H1 (cell line): ENCODE measurements around the gene DYSF. TPM values are rescaled to one million over a fixed set of nuclear protein-coding genes. Genes with fewer than 3 reads are reported as not detected.

ENCODE experiments used
- CTCF ChIA-PET: fragments of 300-600 bp; sonication (Branson Sonifier 250); formaldehyde crosslinking; loops from one replicate; lab custom pipeline; 2021; ENCODE audit not compliant: partially characterized antibody; lab: Charles Lee
- POLR2A ChIA-PET: fragments of 300-600 bp; sonication (Branson Sonifier 250); formaldehyde crosslinking; loops from one replicate; lab custom pipeline; 2021; ENCODE audit warnings: inconsistent platforms; ENCODE audit not compliant: partially characterized antibody; lab: Charles Lee
- DNase-seq, 2 experiments: peaks; one replicate each; pipeline versions ENCODE4 v3.0.0 to v3.0.0-alpha.2; 2010 to 2022; ENCODE audit warnings: low spot score in 2 of 2, low read depth in 1 of 2, mixed read lengths in 1 of 2
- FAIRE-seq: peaks from 2 replicates; lab custom pipeline; 2011; peaks lifted over from hg19 to GRCh38; lab: Jason Lieb, UNC
- H2AFZ ChIP-seq: 2 replicates; pipeline ENCODE4 v1.8.1; 2012; ENCODE audit warnings: low read length, inconsistent platforms
- H2AK5ac ChIP-seq: 2 replicates; pipeline ENCODE4 v1.6.1; 2013; ENCODE audit warnings: low read depth, low read length
- H2BK120ac ChIP-seq: replicated peaks from 2 replicates; pipeline ENCODE3; 2013; ENCODE audit warnings: low read depth, low read length, inconsistent platforms
- H2BK12ac ChIP-seq: 2 replicates; pipeline ENCODE4 v1.6.1; 2013; ENCODE audit warnings: low read depth, low read length
- H2BK15ac ChIP-seq: 2 replicates; pipeline ENCODE4 v1.6.1; 2013; ENCODE audit warnings: low read length
- H2BK20ac ChIP-seq: 2 replicates; pipeline ENCODE4 v1.6.1; 2013; ENCODE audit warnings: low read length
- H2BK5ac ChIP-seq: 2 replicates; pipeline ENCODE4 v1.6.1; 2013; ENCODE audit warnings: low read depth, low read length
- H3K14ac ChIP-seq: 2 replicates; pipeline ENCODE4 v1.6.1; 2013; ENCODE audit warnings: inconsistent platforms; ENCODE audit not compliant: insufficient read length
- H3K18ac ChIP-seq: 2 replicates; pipeline ENCODE4 v1.6.1; 2013; ENCODE audit warnings: low read length; ENCODE audit errors: extremely low read depth
- H3K23ac ChIP-seq: 2 replicates; pipeline ENCODE4 v1.6.1; 2013; ENCODE audit warnings: inconsistent platforms; ENCODE audit not compliant: insufficient read length
- H3K23me2 ChIP-seq: 2 replicates; pipeline ENCODE4 v1.6.1; 2013; ENCODE audit warnings: low read depth, low read length
- H3K27ac ChIP-seq: 2 replicates; pipeline ENCODE4 v1.6.1; 2011; ENCODE audit warnings: low read depth, low read length, inconsistent platforms
- H3K27me3 ChIP-seq, 4 experiments: replicated peaks in 1 of 4; 1 replicate in 1 of 4; 2 replicates in 3 of 4; pipeline versions ENCODE4 v1.6.1 to v1.8.1; 2011 to 2013; ENCODE audit warnings: low read length in 3 of 4, mild to moderate bottlenecking in 3 of 4, inconsistent platforms in 2 of 4, mixed read lengths in 2 of 4, moderate library complexity in 1 of 4; ENCODE audit not compliant: control insufficient read depth in 3 of 4, insufficient read depth in 3 of 4; ENCODE audit errors: extremely low read depth in 1 of 4
- H3K36me3 ChIP-seq, 4 experiments: 2 replicates each; pipeline versions ENCODE4 v1.6.1 to v1.8.1; 2011 to 2013; ENCODE audit warnings: mild to moderate bottlenecking in 4 of 4, low read length in 3 of 4, moderate library complexity in 2 of 4, control low read depth in 1 of 4, inconsistent platforms in 1 of 4; ENCODE audit not compliant: insufficient read depth in 4 of 4, control insufficient read depth in 2 of 4
- H3K4ac ChIP-seq: replicated peaks from 2 replicates; pipeline ENCODE3; 2013; ENCODE audit warnings: low read length, low read depth, mixed read lengths, inconsistent platforms; ENCODE audit not compliant: insufficient read length
- H3K4me1 ChIP-seq, 4 experiments: replicated peaks in 1 of 4; 1 replicate in 1 of 4; 2 replicates in 3 of 4; pipeline versions ENCODE4 v1.6.1 to v1.8.1; 2011 to 2013; ENCODE audit warnings: low read length in 3 of 4, inconsistent platforms in 2 of 4, mixed read lengths in 1 of 4; ENCODE audit not compliant: insufficient read depth in 4 of 4, control insufficient read depth in 3 of 4
- H3K4me2 ChIP-seq, 2 experiments: 2 replicates each; pipeline versions ENCODE4 v1.6.1 to v1.8.1; 2011 to 2013; ENCODE audit warnings: low read depth in 2 of 2, low read length in 2 of 2, control low read depth in 1 of 2, inconsistent platforms in 1 of 2, mild to moderate bottlenecking in 1 of 2; ENCODE audit not compliant: insufficient read depth in 1 of 2
- H3K4me3 ChIP-seq, 4 experiments: fragments of 200-600, 300-600 bp in 1 of 4; sonication (generic), shearing (Covaris generic), sonication (Bioruptor Twin) in 1 of 4; 2 replicates each; pipeline versions ENCODE4 v1.5.1 to v1.8.1; 2011 to 2016; ENCODE audit warnings: low read length in 4 of 4, low read depth in 3 of 4, control low read depth in 2 of 4, inconsistent platforms in 2 of 4, mild to moderate bottlenecking in 2 of 4, mixed read lengths in 1 of 4, moderate library complexity in 1 of 4; ENCODE audit not compliant: insufficient read depth in 2 of 4; ENCODE audit errors: extremely low read depth in 1 of 4
- H3K56ac ChIP-seq: replicated peaks from 2 replicates; pipeline ENCODE3; 2013; ENCODE audit warnings: low read depth, mild to moderate bottlenecking, mixed read lengths, low read length, inconsistent platforms; ENCODE audit not compliant: insufficient read length
- H3K79me1 ChIP-seq: 2 replicates; pipeline ENCODE4 v1.6.1; 2013; ENCODE audit warnings: low read depth, low read length, control low read depth
- H3K79me2 ChIP-seq, 2 experiments: 2 replicates each; pipeline versions ENCODE4 v1.6.1 to v1.8.1; 2012 to 2013; ENCODE audit warnings: low read length in 2 of 2, mild to moderate bottlenecking in 2 of 2, inconsistent platforms in 1 of 2; ENCODE audit not compliant: insufficient read depth in 2 of 2, control insufficient read depth in 1 of 2
- H3K9ac ChIP-seq, 4 experiments: replicated peaks in 1 of 4; 1 replicate in 1 of 4; 2 replicates in 3 of 4; pipeline versions ENCODE4 v1.6.1 to v1.8.1; 2011 to 2013; ENCODE audit warnings: low read depth in 3 of 4, low read length in 3 of 4, control low read depth in 2 of 4, mild to moderate bottlenecking in 2 of 4, moderate library complexity in 2 of 4, inconsistent platforms in 1 of 4; ENCODE audit errors: extremely low read depth in 1 of 4
- H3K9me3 ChIP-seq, 2 experiments: 2 replicates each; pipeline versions ENCODE4 v1.6.1 to v1.8.1; 2012 to 2013; ENCODE audit warnings: mild to moderate bottlenecking in 2 of 2, moderate library complexity in 2 of 2, control low read depth in 1 of 2, inconsistent platforms in 1 of 2, low read depth in 1 of 2, low read length in 1 of 2, mixed read lengths in 1 of 2; ENCODE audit not compliant: insufficient read depth in 2 of 2
- H4K20me1 ChIP-seq, 2 experiments: replicated peaks in 1 of 2; 2 replicates each; pipeline versions ENCODE3 to v1.8.1; 2011 to 2013; ENCODE audit warnings: inconsistent platforms in 2 of 2, low read length in 2 of 2, mild to moderate bottlenecking in 1 of 2; ENCODE audit not compliant: insufficient read depth in 2 of 2, control insufficient read depth in 1 of 2
- H4K5ac ChIP-seq: 2 replicates; pipeline ENCODE4 v1.6.1; 2013; ENCODE audit warnings: low read length, low read depth, mixed read lengths, inconsistent platforms; ENCODE audit not compliant: insufficient read length
- H4K8ac ChIP-seq: 2 replicates; pipeline ENCODE4 v1.8.0; 2013; ENCODE audit warnings: mild to moderate bottlenecking, moderate library complexity, low read length, inconsistent platforms; ENCODE audit not compliant: insufficient read depth; ENCODE audit errors: extremely low read depth
- H4K91ac ChIP-seq: replicated peaks from 2 replicates; pipeline ENCODE3; 2013; ENCODE audit warnings: low read length, mixed read lengths, inconsistent platforms; ENCODE audit not compliant: insufficient read length
- POLR2A ChIP-seq, 2 experiments: IDR thresholded peaks; 1 replicate in 1 of 2; 2 replicates in 1 of 2; pipeline ENCODE4 v1.6.1; 2011; ENCODE audit warnings: low read depth in 2 of 2, low read length in 2 of 2, mild to moderate bottlenecking in 2 of 2; ENCODE audit errors: control extremely low read depth in 1 of 2
- ZNF274 ChIP-seq: IDR thresholded peaks from 2 replicates; pipeline ENCODE4 v1.7.0; 2012; ENCODE audit warnings: low read length, borderline replicate concordance; ENCODE audit errors: extremely low read depth
- WGBS, 2 experiments: shearing (Covaris generic) in 1 of 2; methylation state at CpG; one replicate each; pipeline versions ENCODE4 v1.1.6 to v1.1.7; 2013 to 2015; ENCODE audit warnings: low lambda C conversion rate in 2 of 2, mixed read lengths in 2 of 2, inconsistent platforms in 1 of 2, low coverage in 1 of 2, missing lambda C conversion rate in 1 of 2; ENCODE audit not compliant: insufficient replicate concordance in 2 of 2, insufficient coverage in 1 of 2, insufficient read length in 1 of 2; ENCODE audit errors: extremely low coverage in 1 of 2, missing lambda C conversion rate in 1 of 2; 5-methylcytosine and 5-hydroxymethylcytosine counted together
- polyA plus RNA-seq, 7 experiments: library from polyadenylated mRNA; depleted of rRNA in 3 of 7; stranded (reverse) in 5 of 7; unstranded in 2 of 7; fragments of >200 nt in 5 of 7; fragments of 200-250 nt in 2 of 7; gene quantifications; 1 replicate in 5 of 7; 2 replicates in 1 of 7; 4 replicates in 1 of 7; pipeline versions ENCODE4 v1.2.1 to v1.2.3, GENCODE V29; 2011 to 2013; ENCODE audit warnings: missing spikeins in 2 of 7, mixed read lengths in 2 of 7
- total RNA-seq: library from RNA; stranded (reverse); fragmentation: NEBNext Ultra II Directional; extraction: Animal tissue kit (Norgen Biotek cat#: 25700); gene quantifications from 2 replicates; pipeline ENCODE4 v1.2.1, GENCODE V29; 2021

Gene DYSF
- total and polyA plus RNA-seq, 2 of the 8 experiments (the other 6 are each of a cell fraction or from before 2014, with no cell fraction given) = 5.8 to 7.1 TPM

DNA sequence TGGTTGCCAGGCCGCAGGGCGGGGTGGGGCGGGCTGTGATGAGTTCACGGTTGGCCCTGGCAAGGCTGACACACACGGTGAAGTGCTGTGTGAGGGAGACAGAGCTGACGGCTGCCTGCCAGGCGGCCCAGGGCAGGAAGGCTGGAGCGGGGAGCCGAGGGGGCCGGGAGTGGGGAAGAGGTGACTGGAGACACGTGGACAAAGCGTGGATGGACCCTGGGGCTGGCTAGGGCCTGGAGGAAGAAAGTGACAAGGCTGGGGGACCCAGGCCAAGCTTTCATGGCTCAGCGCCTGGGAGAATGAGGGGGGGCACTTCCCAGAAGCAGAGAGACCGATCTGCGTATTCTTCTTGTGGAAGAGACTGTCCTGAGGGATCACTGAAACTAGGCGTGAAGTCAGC is 123.2 kb downstream of the DYSF start:
- DNase-seq (no peak), FAIRE-seq (no peak)
- Histone ChIP-seq H3K27ac (no peak overlapping the region), H4K91ac (no peak overlapping the region), H3K4ac (no peak overlapping the region), H3K14ac (no peak overlapping the region), H2BK15ac (no peak overlapping the region), H3K4me1 (no peaks in the 10 kb centered on the region; a peak in 1 of 7 replicates), H3K36me3 (peaks cover 0 to 5% (median 0%) of the 10 kb centered on the region in 4 experiments; a peak in 2 of 8 replicates), H3K79me2 (no peaks in the 10 kb centered on the region), H4K8ac (no peak overlapping the region), H3K4me3 (no peak overlapping the region), H3K9ac (no peak overlapping the region), H3K9me3 (peaks cover 2 to 4% of the 10 kb centered on the region in 2 experiments; a peak in 2 of 4 replicates), H2AFZ (no peak overlapping the region), H2BK120ac (no peak overlapping the region), H2BK20ac (no peak overlapping the region), H4K20me1 (peaks cover 0 to 3% of the 10 kb centered on the region in 2 experiments), H2BK12ac (no peak overlapping the region), H2BK5ac (no peak overlapping the region), H3K79me1 (no peaks in the 10 kb centered on the region; the same call in 1 of the 2 replicates), H3K18ac (no peak overlapping the region), H3K56ac (no peak overlapping the region), H3K23me2 (peaks cover 12% of the 10 kb centered on the region; the same call in 1 of the 2 replicates), H4K5ac (no peak overlapping the region), H2AK5ac (no peak overlapping the region), H3K27me3 (no peaks in the 10 kb centered on the region), H3K4me2 (no peak overlapping the region), H3K23ac (no peak overlapping the region)
- 90% methylated on average over 9 of the region's 16 CpGs; no CpG with 5 or more reads in 1 of the 2 experiments for WGBS, 2 experiments
- POLR2A ChIA-PET = interaction anchor here (1.0 kb wide), 1 partner anchor 10 kb away, joined by 3 read pairs; no protein-coding TSS in a partner anchor
- CTCF ChIA-PET = interaction anchor here (0.6 to 1.0 kb wide), 5 partner anchors 129 to 1550 kb away, joined by 3 read pairs; no protein-coding TSS in a partner anchor
- TF ChIP-seq ZNF274 = no peak
- TF ChIP-seq POLR2A (IDR thresholded peaks at IDR 0.05; ENCODE audit: control extremely low read depth in 1 of 2, low read depth in 2 of 2, low read length in 2 of 2) = no peak
- TF ChIP-seq, all 59 proteins: peak for 0
